Retinal pigment epithelial cell (primary cell): ENCODE data around the gene TGM6.

Source experiments
- DNase-seq: peaks from one replicate; pipeline ENCODE4 v3.0.0-alpha.2; 2010; ENCODE audit warnings: low read depth
- H3K4me3 ChIP-seq: 2 replicates; pipeline ENCODE4 v1.5.1; 2011; ENCODE audit warnings: mild to moderate bottlenecking, low read length, control low read depth, moderate library complexity
- TF ChIP-seq, protein P1 (sequence below): conservative IDR thresholded peaks from 2 replicates; pipeline ENCODE4 v1.5.1; 2011; ENCODE audit warnings: low read depth, low read length, control low read depth, inconsistent platforms

The TGM6 gene

DNA sequence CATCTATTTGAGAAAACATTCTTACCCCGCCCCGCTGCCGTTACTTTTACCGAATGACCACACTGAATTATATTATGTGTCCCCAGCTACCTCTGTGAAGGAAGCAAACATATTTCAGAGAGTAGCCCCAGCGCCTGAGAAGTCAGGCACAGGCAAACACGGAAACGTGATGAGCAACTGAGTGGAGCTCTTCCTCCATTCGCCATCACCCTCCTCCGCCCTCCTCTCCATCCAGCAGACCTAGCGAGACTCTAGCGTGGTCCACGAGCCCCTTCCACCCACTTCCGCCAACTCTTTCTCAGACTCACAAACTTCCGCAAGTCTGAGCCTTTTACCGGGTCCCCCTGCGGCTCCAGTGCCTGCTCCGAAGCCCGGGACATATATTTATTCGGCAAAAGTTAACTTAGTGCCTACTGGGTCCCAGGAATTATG lies 89.3 kb downstream of the TGM6 start:
- no peak for DNase-seq
- H3K4me3 ChIP-seq = peak overlapping the region; percentile 95
- TF ChIP-seq, protein P1, sequence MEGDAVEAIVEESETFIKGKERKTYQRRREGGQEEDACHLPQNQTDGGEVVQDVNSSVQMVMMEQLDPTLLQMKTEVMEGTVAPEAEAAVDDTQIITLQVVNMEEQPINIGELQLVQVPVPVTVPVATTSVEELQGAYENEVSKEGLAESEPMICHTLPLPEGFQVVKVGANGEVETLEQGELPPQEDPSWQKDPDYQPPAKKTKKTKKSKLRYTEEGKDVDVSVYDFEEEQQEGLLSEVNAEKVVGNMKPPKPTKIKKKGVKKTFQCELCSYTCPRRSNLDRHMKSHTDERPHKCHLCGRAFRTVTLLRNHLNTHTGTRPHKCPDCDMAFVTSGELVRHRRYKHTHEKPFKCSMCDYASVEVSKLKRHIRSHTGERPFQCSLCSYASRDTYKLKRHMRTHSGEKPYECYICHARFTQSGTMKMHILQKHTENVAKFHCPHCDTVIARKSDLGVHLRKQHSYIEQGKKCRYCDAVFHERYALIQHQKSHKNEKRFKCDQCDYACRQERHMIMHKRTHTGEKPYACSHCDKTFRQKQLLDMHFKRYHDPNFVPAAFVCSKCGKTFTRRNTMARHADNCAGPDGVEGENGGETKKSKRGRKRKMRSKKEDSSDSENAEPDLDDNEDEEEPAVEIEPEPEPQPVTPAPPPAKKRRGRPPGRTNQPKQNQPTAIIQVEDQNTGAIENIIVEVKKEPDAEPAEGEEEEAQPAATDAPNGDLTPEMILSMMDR = no peak

DNA sequence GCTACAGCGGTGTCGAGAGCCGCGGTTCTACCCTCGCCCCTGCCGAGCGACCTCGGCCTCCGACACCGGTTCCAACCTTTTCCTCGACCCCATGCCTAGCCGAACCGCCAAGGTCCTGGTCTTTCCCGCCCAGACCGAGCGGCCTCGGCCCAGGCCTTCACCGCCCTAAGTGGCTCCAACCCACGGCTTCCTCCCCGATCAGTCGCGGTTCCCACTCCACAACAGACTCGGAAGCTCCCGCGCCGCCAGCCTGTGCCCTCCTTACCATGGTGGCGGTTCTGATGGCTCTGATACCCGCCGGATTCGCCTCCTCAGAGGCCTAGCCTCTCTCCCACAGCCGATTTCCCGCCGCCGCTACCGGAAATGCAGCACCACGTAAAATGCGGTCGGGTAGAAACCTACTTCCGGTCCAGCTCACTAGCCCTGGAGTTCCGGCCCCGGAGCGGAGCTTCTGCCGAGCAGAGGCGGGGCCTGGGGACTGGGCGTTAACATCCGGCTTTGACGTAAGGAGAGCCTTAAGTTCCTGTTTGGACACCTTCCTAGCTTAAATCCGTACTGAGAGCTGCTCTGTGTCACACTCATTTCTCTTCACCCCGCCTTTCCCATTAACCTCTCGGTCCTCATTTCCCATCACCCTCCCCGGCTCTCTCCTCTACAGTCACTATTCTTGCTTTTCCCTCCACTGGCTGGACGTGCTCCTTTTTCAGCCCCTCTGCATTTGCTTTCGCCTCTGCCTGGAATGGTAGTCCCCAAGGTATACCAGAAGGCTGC lies 89.9 kb downstream of the TGM6 start, which contains the start of gene SNRPB:
SNRPB (minus strand) TSS at position 367 of the 771 bp plus-strand sequence; CDS start at position 268, 99 bp downstream.
- peak within 1 kb of the TSS; percentile 95 for H3K4me3 ChIP-seq
- TF ChIP-seq, protein P1 = no peak
- peak; percentile 97 for DNase-seq

DNA sequence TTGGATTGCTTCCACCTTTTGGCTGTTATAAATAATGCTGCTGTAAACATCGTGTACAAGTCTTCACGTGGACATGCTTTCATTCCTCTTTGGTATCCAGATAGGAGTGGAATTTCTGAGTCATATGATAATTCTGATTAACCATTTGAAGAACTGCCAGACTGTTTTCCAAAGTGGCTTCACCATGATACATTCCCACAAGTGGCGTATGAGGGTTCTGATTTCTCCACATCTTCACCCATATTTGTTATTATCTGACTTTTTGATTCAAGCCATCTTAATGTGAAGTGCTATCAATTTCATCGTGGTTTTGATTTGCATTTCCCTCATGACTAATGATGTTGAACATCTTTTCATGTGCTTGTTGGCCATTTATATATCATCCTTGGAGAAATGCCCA lies 92.8 kb downstream of the TGM6 start:
- TF ChIP-seq, protein P1 = no peak
- peak; percentile 21 for DNase-seq
- H3K4me3 ChIP-seq = no peak overlapping the region

GRCh38 chr20:2475850-2476741 lies 95.4 kb downstream of the TGM6 start:
- TF ChIP-seq, protein P1 = no peak
- DNase-seq = no peak
- no peak overlapping the region for H3K4me3 ChIP-seq

GRCh38 chr20:2476742-2477615 lies 96.3 kb downstream of the TGM6 start:
- DNase-seq = no peak
- TF ChIP-seq, protein P1 = peak; percentile 13
- no peak overlapping the region for H3K4me3 ChIP-seq

GRCh38 chr20:2480381-2480780 lies 99.7 kb downstream of the TGM6 start:
- TF ChIP-seq, protein P1 = no peak
- H3K4me3 ChIP-seq = no peak overlapping the region
- DNase-seq = no peak
